GM18511 (cell line): Measurements from ENCODE around the gene KIF3A.

ENCODE experiments used
- ATAC-seq: cut with Tn5 transposase; IDR thresholded peaks from one replicate; pipeline ENCODE4 v1.9.1; 2021; ENCODE audit warnings: mild to moderate bottlenecking, moderate library complexity; ENCODE audit not compliant: unreplicated experiment

KIF3A gene

GRCh38 chr5:132771503-132771998 lies 34.2 kb upstream of the KIF3A start:
- no peak for ATAC-seq

- ATAC-seq: no peak
These were observed 33.3 kb upstream of the KIF3A start for GRCh38 chr5:132770476-132771159.

DNA sequence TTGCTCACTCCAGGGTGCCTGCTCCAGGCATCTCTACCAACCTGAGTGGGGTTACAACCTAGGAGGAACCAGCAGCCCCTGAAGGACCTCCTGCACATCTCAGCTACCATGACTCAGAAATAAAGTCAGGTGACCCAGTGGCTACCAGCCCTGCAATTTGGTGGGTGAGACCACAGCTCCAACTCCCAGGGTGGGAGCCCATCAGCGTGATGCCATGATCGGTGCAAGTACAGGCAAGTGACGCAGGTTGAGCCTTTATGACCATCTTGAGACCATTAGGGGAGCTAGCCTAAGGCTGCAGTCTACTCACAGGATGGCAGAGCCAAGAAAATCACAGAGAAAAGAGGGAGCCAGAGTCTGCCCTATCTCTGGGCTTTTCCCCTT lies 31.1 kb upstream of the KIF3A start:
- no peak for ATAC-seq

- no peak for ATAC-seq
These were observed 29.8 kb upstream of the KIF3A start for GRCh38 chr5:132767150-132767549.

DNA sequence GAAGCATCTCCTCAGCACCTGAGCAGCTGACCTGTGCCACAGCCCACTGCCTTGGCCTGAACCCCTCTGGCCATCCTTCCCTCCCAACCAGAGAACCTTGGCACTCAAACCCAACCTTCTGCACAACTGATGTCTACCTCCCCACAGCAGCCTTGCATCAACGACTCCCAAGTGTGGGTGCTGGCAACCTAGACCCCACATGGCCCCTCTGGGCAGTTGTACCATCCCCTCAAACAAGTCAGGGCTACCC lies 29.4 kb upstream of the KIF3A start:
- ATAC-seq: no peak

DNA sequence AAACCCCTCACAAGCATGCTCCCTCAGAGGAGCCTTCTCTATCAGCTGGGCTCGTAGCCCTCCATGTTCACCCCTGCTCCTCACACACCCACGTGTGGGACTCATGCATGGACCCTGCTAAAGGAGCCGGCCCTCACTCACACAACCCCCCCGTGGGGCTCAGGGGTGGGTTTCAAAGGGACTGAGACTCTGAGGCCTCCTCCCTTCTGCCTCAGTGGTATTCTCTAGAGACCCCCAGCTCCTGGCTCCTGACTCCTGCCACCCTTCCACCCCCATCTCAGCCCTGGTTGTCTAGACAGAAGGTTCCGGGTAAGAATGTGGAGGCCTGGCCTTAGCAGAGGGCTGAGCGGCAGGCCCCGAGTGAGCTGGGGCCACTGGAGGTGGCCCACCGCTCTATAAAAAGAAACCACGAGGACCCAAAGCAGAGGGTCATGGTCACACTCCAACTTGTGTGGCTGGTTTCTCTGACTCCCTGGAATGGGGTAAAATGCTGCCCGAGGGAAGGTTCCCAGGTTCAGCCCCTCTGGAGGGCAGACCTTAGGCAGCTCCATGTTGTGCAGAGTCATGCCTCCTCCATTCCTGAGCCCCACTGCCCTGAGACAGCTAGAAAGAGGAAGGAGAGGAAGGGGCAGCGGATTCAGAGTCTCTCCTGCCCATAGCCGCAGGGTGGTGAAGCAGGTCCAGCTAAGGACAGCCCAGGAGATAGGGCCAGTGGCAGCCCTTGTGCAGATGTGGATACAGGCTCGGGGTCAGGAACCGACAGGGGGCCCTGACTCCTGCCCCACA lies 28.9 kb upstream of the KIF3A start:
- ATAC-seq: no peak

- no peak for ATAC-seq
These were observed 28.1 kb upstream of the KIF3A start for GRCh38 chr5:132765311-132766019.

GRCh38 chr5:132764671-132765238 lies 27.4 kb upstream of the KIF3A start:
- ATAC-seq: no peak

GRCh38 chr5:132764051-132764450 lies 26.7 kb upstream of the KIF3A start:
- no peak for ATAC-seq

DNA sequence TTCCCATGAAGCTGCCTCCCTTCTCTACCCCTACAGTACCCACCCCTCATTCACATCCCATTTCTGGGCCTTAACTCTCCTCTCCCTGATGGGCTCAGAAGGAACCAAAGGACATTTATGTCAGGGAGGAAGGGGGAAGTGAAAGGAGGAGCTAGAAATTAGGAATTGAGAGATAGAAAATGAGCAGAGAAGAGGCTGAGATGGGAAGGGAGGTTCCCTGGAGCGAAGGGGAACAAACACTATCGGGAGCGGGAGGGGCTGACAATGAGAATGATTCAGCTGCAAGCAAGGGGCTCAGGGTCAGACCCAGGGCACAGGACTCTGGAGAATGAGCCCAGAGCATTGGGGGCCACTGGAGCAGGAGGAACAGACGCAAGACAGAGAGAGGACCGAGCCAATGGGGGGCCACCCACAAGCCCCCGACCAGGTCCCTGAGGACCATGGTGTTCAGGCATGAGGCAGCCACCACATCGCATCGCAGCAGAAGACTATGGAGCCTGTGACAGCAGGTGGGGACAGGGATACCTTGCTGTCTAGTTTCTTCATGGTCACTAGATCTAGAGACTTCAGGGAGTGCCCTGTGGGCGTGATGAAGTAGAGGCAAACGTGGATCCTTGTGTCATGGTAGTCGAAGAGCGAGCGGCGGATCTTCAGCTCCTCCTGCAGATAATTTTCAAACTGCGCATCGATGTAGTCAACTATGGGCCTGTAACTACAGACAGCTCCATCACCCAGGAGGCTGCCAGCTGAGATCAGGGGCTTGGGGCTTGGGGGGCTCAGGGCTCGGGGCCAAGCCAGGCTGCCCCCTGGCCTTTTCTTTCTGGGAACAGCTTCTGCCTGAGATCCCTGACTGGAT lies 26.1 kb upstream of the KIF3A start:
- ATAC-seq: no peak

DNA sequence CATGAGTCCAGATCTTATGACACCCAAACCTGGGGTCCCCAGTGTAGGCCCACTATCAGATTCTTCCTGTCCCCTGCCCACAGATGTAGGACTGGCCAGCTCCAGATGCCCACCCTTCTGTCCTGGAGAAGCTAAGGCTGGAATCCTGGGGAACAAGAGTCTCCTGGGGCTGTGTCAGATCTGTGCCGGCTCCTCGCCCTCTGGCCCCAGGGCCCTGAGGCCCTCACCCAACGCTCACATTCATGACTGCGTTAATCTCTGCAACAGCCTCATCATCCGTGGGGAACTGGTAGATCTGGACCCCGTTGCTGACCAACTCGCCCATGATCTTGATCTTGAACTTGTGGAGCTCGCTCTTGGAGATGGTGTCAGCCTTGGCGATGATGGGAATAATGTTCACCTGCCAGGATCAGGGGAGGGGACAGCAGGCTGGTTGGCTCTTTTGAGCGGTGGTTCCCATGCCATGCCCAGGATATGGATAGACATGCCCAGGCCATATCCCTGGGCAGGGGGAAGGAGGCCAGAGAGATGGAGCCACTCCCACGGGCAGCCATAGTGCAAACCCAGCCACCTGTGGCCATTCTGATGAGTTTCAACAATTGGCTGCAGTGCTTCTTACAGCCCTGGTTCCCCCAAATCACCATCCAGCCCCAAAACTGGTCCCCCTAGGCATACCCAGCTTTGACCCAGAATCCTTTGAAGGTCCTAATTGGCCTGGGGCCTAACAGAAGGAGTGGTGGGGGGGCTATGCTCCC lies 25.1 kb upstream of the KIF3A start:
- no peak for ATAC-seq

- ATAC-seq: no peak
These were observed 24.2 kb upstream of the KIF3A start for GRCh38 chr5:132761321-132762240.

DNA sequence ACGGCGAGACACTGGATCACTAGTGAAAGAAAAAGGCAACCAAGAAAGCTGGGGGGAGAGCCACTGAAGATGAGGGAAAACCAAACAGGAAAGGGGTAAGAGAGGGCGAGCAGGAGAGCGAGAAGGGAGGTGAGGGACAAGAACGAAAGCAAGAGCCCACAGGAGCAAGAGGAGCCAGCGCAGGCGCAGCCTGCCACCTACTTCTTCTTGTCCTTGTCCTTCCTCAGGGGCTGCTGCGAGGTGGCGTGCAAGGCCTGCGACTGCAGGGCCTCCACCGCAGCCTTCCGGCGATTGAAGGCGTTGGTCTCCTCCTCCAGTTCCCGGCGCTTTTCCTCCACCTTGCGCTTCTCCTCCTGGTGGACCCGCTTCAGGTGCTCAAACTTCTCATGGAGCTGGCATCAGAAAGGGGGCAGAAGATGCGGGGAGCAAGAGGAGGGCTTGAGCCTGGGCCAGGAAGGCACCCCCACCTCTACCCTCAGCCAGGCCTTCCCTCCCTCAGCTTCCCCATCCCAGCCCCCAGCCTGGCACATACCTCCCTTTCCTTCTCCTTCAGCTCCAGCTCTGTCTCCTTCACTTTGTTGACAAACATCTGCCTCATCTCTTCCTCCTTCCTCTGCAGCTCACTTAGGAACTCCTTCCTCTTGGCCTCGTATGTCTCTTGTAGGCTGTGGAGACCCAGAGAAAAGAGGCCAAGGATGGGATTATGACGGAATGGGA lies 23.4 kb upstream of the KIF3A start:
- ATAC-seq: no peak

- ATAC-seq: no peak
These were observed 22.7 kb upstream of the KIF3A start for GRCh38 chr5:132760049-132760420.

DNA sequence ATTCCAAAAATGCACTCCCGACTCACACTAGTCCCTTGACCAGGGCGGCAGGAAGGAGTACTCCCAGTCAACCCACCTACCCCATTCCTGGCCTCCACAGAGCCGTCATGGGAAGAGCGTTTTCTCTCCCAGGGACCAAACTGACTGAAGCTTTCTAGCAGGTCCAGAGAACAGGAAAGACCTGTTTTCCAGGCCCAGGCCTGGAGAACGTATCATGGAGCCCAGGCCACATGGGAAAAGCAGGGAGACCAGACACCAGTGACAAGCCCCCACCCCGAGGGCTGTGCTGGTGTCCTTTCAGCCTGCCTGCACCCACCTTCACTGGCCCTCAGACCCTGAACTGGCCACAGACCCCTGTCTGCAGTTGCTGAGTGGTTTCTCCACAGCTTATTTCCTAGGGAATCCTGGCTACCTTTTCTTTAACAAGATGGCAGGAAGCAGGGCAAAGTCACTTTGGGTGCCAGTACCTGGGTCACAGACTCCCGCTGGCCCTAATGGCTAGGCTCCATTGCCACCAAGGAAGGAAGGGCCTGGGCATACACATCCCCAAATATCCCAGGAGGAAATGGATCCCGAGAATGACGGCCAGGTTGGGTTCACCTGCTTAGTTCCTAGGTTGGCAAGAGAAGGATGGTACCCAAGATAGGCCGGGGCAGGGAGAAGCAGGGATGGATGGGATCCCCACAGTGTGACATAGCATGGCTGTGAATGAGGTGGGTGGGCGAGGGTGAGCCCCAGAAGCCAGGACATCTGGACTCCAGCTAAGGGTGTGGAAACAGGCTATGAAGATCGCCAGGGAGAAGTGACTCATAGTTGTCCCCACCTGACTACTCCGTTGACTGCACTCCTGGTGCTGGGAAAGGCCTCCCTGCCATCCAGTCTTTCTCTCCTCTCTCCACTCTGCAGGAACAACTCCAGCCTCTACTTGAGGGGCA lies 22.0 kb upstream of the KIF3A start:
- ATAC-seq: no peak

- ATAC-seq: no peak
These were observed 21.1 kb upstream of the KIF3A start for GRCh38 chr5:132758451-132758850.

DNA sequence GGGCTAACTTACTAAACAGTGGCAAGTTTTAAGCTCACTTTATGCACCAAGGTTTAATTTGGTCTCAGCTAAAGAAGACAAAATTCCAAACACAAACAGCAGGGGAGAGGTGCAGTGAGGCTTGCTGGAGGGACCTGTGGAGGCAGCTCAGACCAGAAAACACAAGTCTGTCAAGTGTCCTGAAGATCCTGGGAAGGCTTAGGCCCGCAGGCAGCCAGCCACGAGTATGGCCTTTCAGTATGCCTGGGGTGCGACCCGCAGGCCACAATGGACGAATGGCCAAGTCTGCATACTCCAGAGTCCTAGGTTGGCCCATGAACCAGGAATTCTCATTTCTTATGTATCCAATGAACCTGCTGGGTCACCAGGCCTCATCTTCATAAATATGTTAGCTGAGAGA lies 19.2 kb upstream of the KIF3A start:
- ATAC-seq: no peak
